ENCODE measurements around the gene PRPF18.

PRPF18 gene

GRCh38 chr10:13604357-13605040 is 17.7 kb downstream of the PRPF18 start:
- no peak for DNase-seq (ENCODE audit: low spot score)

GRCh38 chr10:13608246-13608853 is 21.6 kb downstream of the PRPF18 start:
- no peak for DNase-seq (ENCODE audit: low spot score)

- no peak for DNase-seq (ENCODE audit: low spot score)
Measured at GRCh38 chr10:13612654-13613373, 26.0 kb downstream of the PRPF18 start.

GRCh38 chr10:13613519-13613918 is 26.8 kb downstream of the PRPF18 start:
- no peak for DNase-seq (ENCODE audit: low spot score)

- no peak for DNase-seq (ENCODE audit: low spot score)
Measured at GRCh38 chr10:13614530-13615332, 28.0 kb downstream of the PRPF18 start.

- DNase-seq (ENCODE audit: low spot score): no peak
Measured at GRCh38 chr10:13615650-13616300, 29.0 kb downstream of the PRPF18 start.

GRCh38 chr10:13617116-13617515 is 30.4 kb downstream of the PRPF18 start:
- no peak for DNase-seq (ENCODE audit: low spot score)

- DNase-seq (ENCODE audit: low spot score): no peak
Measured at GRCh38 chr10:13621931-13622330, 35.2 kb downstream of the PRPF18 start.

GRCh38 chr10:13624630-13625029 is 37.9 kb downstream of the PRPF18 start:
- DNase-seq (ENCODE audit: low spot score): no peak

- no peak for DNase-seq (ENCODE audit: low spot score)
Measured at GRCh38 chr10:13627459-13628310, 40.9 kb downstream of the PRPF18 start.

GRCh38 chr10:13628661-13629060 is 41.9 kb downstream of the PRPF18 start:
- DNase-seq (ENCODE audit: low spot score): no peak

- no peak for DNase-seq (ENCODE audit: low spot score)
Measured at GRCh38 chr10:13629116-13629515, 42.4 kb downstream of the PRPF18 start.

- DNase-seq (ENCODE audit: low spot score): no peak
Measured at GRCh38 chr10:13630231-13630630, 43.5 kb downstream of the PRPF18 start.

- DNase-seq (ENCODE audit: low spot score): no peak
Measured at GRCh38 chr10:13631594-13631993, 44.8 kb downstream of the PRPF18 start.

- no peak for DNase-seq (ENCODE audit: low spot score)
Measured at GRCh38 chr10:13632440-13632839, 45.7 kb downstream of the PRPF18 start.

GRCh38 chr10:13632884-13633440 is 46.2 kb downstream of the PRPF18 start:
- no peak for DNase-seq (ENCODE audit: low spot score)

GRCh38 chr10:13633689-13634088 is 46.9 kb downstream of the PRPF18 start:
- DNase-seq (ENCODE audit: low spot score): no peak

- no peak for DNase-seq (ENCODE audit: low spot score)
Measured at GRCh38 chr10:13634207-13634606, 47.4 kb downstream of the PRPF18 start.

GRCh38 chr10:13636776-13637175 is 50.0 kb downstream of the PRPF18 start:
- no peak for DNase-seq (ENCODE audit: low spot score)

GRCh38 chr10:13637303-13637856 is 50.6 kb downstream of the PRPF18 start:
- no peak for DNase-seq (ENCODE audit: low spot score)
